Hippocampal formation (tissue), 2 donors: ENCODE measurements around the gene ZBTB40.

ENCODE experiments used
- DNase-seq, 2 donors: peaks; one replicate each; lab custom pipeline; 2025; lab: John Stamatoyannopoulos, UW

Gene ZBTB40

DNA sequence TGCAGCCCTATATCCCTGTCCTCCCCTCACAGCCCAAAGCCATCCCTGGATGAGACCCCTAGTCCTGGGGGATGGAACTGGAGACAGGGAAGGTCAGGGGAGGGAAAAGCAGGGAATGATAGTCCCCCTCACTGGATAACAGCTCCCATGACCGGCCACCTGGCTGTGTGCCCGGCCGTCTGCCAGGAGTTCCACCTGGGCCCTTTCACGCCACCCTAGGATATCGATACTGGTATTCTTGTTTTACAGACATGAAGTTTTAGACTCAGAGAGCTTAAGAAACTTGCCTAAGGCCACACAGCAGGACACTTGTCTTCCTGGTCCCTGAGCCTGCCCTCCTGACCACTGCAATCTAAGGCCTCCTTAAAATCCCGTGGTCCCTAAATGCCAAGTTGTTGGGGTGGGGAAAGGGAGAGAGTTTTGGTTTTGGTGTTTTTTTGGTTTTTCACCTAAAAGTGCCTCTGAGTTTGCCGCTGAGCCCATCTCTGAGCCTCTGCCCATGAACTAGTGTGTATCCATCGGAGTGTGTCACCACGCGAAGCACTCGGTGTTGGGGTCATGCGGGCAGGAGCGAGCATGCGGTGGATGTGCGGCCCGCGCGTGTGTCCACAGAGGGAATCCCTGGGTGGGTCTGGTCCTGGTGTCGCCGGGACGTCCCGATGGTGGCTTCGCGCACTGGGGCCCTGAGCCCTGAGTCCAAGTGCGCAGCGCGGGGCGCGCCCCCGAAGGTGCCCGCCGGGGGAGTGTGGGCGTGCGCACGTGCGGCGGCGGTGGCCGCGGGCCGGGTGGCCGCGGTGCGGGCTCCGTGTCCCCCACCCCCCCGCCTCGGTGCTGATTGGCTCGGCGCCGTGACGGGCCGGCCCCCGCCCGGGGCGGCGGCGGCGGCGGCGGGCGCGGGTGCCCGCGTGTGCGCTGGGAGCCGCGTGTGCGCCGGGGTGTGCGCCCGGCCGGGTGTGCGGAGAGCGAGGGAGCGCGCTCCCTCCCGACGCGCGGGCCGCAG lies 111.2 kb downstream of the ZBTB40 start, which contains the start of gene EPHA8:
EPHA8 (plus strand) TSS at position 906 of the 1,000 bp plus-strand sequence. CDS start 147 bp downstream, outside the sequence.
- DNase-seq = no peak

DNA sequence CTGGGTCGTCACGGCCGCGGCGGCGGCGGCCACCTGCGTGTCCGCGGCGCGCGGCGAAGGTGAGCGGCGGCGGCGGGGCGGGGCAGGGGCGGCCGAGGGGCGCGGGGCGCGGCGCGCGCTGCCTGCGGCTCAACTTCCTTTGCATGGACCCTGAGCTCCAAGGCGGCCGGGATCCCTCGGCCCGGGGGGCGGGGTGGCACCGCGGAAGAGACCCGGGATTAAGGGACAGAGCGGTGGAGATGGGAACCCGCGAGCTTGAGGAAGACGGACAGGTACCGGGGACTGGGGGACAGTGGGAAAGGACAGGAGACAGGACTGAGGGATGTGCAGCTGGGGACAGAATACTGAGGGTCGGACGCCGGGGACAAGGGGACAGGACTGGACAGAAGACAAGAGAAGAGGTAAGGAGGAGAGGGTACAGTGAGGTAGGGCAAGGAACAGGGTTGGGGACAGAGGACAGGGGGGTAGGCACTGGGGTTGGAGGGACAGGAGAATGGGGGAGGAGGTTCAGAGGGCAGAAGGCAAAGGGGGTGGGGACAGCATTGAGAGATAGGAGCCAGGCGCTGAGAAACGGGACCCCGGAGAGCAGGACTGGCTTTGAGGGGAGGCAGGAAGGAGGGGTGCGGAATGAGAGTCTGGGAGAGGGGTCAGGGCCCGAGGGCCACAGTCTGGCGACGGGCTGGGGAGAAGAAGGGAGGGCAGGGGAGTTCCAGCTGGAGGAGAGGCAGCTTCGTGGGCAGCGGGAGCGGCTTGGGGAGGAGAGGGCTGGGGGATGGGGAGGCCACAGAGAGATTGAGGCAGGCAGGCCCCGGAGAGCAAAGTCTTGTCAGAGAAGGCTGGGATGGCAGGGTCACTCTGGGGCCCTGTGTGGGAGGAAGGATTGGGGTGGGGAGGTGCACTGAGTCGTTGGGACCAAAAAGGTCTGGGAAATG lies 112.3 kb downstream of the ZBTB40 start:
- no peak for DNase-seq

DNA sequence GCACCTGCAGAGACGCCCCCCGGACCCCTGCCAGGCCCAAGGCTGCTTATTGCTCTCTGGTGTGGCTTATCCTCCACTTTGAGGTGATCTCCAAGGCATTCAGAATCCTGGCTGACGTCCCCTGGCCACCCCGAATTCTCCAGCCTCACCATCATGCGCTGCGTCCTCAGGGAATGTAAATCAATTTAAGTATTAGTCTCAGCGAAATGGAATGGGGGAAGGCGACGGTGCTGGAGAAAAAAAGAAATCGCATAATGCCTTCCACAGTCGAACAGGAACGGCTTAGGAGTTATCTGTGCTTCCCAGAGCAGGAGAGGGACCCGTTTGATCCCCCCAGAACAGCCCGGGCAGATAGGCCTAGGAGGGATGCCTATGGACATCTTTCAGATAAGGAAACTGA lies 114.5 kb downstream of the ZBTB40 start:
- DNase-seq = no peak

DNA sequence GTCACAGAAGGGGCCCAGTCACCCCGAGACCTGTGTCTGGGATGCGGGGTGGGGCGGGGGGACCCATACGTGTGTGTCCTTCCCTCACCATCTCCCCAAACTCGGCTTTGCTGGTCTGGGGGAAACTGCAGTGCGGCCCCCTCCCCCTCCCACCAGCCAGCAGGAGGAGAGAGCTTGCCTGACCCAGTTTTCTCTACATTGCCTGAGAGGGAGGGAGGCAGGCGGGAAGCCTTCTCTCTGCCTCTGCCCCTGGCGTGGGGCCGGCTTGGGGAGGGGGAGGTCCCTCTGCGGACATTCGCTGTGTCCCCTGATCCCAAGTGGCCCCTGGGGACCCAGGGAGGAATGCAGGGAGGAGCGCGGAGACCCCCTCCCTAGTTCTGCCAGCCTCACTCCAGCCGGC lies 115.5 kb downstream of the ZBTB40 start:
- no peak for DNase-seq

DNA sequence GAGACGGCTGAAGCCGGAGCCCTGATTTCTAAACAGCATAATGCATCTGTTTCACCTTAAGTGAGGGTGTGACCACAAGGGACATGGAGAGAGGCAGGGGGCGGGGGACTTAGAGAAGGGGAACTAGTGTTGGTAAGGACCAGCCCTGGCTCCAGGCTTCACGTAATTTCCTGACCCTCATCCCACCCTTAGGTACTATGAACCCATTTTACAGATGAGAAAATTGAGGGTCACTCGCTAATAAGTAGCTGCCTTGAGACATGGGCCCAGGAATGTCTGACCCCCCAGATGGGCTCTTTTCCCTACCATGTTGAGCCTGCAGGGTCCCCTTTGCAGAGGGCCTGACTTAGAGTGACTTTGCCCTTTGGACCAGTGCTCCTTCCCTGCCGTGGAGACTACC lies 116.3 kb downstream of the ZBTB40 start:
- no peak for DNase-seq

DNA sequence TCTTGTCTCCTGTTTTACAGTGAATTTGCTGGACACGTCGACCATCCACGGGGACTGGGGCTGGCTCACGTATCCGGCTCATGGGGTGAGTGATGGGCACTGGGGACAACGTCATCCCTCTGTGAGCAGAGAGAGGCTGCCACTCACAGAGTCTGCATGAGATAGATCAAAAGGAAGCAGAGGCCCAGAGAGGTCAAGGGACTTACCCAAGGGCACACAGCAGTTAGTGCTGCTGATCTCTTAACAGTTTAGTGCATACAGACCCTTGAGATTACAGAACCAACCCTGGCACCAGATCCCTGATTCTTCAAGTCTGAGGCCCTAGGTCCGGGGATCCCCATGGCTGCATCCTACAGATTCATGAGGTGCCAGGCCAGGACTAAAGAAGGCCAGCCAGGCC lies 117.6 kb downstream of the ZBTB40 start:
- DNase-seq = no peak

DNA sequence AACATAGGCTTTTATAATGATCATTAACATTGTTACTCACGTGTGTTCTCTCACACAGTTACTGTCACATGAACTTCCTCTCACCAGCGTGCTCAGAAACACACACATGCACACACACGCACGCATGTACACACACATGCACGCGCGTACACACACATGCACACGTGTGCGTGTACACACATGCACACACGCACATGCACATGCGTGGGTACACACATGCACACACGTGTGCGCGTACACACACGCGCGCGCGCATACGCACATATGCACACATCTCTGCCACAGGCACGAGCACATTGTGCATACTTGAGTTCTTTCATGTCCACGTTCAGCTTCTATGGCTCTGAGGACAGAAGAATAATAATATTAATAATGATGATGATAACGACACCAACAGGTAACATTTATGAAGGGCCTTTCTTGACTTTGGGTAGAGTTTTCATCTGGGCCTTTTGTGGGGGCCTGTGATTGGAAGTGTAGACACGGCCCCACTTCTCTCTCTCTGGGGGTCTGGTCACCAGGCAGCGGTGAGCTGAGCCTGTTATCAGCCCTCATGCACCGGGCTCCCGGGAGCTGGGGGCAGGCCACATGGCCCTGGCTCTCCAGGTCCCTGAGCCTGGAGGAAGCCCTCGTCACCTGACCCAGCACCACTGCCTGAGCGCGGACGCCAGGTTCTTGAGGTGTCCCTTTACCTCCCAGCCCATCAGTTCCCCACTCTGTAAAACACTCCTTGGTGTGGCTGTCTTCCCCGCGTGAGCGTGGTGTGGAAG lies 118.7 kb downstream of the ZBTB40 start:
- DNase-seq = no peak

DNA sequence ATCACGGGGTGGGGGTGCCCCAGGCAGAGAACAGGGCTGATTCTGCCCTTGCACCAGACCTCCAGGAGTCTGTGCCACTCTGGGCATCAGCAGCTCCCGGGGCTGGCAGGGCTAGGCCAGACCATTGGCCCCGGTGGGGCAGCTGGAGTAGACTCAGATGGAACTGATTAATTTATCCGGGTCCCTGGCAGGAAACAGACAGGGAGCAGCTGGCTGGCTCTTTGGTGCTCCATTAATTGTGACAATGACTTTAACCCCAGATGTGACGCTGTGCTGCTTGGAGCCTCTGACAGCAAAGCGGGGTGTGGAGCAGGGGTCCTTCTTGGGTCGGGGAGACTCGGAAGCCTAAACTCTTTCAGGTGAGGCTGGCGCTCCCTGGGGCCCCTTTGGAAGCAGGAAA lies 121.2 kb downstream of the ZBTB40 start:
- DNase-seq = no peak

DNA sequence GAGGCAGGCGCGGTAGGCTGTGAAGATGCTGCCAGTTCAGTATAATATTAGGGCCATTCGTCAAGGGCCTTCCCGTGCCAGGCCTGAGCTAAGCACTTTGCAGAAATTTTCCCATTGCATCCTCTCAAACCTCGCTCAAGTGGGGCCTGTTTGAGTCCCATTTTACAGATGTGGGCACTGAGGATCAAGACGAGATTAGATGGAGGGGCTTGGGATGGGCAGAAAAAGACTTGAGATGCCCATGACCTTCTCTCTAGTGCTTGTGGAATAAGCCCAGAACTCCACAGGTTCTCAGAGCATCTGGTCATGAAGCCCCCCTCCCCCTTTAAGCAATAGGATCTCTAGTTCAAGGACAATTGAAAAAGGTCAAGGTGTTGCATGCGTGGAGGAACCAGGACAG lies 121.6 kb downstream of the ZBTB40 start:
- no peak for DNase-seq

DNA sequence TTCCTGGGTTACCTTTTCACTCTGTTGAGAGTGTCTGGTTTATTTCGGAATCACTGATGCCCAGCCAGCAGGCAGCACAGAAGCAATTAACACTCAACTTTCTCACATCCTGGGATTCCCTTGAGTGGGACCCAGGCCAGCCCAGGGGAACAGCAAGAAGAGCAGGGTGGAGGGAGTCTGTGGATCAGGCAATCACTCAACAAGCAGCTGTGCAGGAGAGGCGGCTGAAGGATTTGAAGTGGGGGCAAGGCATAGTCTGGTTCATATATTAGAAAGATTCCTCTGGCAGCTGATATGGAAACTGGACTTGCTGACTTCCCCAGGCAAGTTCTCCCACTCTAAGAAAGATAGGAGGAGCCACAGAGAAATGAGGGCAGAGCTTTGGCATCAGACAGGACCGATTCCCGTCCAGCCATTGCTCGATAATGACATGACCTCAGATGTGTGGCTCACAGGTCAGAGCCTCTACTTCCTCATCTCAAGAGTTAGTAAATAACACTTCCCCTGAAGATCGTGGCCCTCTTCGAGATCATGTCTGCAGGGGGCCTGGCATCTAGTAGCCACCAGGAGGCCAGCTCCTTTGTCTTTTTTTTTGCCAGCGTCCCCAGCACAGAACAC lies 124.0 kb downstream of the ZBTB40 start:
- DNase-seq = no peak

DNA sequence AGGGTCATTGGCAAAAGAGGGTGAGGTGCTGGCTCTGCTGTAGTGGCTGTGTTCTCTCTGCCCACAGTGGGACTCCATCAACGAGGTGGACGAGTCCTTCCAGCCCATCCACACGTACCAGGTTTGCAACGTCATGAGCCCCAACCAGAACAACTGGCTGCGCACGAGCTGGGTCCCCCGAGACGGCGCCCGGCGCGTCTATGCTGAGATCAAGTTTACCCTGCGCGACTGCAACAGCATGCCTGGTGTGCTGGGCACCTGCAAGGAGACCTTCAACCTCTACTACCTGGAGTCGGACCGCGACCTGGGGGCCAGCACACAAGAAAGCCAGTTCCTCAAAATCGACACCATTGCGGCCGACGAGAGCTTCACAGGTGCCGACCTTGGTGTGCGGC lies 124.5 kb downstream of the ZBTB40 start:
- no peak for DNase-seq

DNA sequence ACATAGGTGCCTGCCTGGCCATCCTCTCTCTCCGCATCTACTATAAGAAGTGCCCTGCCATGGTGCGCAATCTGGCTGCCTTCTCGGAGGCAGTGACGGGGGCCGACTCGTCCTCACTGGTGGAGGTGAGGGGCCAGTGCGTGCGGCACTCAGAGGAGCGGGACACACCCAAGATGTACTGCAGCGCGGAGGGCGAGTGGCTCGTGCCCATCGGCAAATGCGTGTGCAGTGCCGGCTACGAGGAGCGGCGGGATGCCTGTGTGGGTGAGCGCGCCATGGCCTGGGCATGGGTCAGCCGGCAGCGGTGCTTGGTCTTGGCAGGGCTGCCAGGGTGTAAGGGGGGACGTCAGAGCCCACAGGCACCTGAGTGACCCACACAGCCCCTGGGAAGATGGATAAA lies 125.0 kb downstream of the ZBTB40 start:
- no peak for DNase-seq

DNA sequence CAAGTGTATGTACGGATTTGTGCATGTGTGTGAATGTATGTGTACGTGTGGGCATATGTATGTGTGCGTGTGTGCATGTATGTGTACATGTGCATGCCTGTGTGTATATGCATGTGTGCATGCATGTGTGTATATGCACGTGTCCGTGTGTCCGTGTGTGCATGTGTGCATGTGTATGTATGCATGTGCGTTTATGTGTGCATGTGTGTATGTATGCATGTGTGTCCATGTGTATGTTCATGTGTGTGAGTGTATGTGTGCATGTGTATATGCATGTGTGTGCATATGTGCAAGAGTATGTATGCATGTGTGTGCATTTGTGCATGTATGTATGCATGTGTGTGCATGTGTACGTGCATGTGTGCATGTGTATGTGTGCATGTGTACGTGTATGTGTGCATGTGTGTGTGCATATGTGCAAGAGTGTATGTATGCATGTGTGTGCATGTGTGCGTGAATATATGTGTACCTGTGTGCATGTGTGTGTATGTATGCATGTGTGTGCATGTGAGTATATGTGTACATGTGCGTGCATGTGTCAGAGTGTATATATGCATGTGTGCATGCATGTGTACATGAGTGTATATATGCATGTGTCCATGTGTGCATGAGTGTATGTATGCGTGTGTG lies 127.2 kb downstream of the ZBTB40 start:
- no peak for DNase-seq

DNA sequence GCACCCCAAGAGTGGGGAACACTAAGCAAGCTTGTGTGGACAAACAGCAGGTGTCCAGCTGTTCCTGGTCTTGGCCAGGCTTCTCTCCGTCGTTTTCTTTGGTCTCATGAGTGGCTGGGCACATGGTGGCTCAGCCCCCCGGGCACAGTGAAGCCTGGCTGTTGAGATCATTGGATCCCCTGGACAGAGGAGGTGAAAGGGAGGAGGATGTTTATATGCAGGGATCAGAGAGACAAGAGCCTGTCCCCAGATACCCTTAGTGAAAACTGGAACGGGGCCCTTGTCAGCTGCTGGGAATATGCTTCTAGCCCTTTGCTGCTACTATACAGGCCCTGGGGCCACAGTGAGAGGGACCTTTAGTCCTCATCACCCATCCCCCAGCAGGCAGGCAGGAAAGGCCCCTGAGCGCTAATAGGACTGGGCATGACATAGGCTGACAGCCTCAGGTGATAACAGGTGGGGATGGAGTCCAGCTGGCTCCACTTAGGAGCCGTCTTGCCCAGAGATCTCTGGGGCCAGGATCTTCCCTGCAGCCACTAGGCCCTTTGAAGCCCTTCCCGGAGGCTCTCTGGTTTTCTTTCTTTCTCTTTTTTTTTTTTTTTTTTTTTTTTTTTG lies 128.0 kb downstream of the ZBTB40 start:
- DNase-seq = no peak
